Spinal cord (tissue), 10 donors: Measurements from ENCODE around the gene MORN5. TPM values are rescaled to one million over a fixed set of nuclear protein-coding genes. Genes with fewer than 3 reads are reported as not detected.

Experiments
- DNase-seq, 6 donors: peaks; one replicate each; pipeline versions ENCODE4 v3.0.0 to v3.0.0-alpha.2; 2013 to 2015; ENCODE audit warnings: low spot score in 6 of 6, low read depth in 4 of 6
- H3K27ac ChIP-seq: one replicate; pipeline ENCODE4 v1.5.1; 2013; ENCODE audit warnings: low read depth, low read length, control low read depth
- H3K27me3 ChIP-seq: one replicate; pipeline ENCODE4 v1.6.1; 2013; ENCODE audit warnings: low read length; ENCODE audit not compliant: control insufficient read depth, insufficient read depth
- H3K36me3 ChIP-seq: one replicate; pipeline ENCODE4 v1.6.1; 2013; ENCODE audit warnings: low read length; ENCODE audit not compliant: control insufficient read depth, insufficient read depth
- H3K4me1 ChIP-seq: one replicate; pipeline ENCODE4 v1.6.1; 2013; ENCODE audit warnings: low read length; ENCODE audit not compliant: control insufficient read depth, insufficient read depth
- H3K4me3 ChIP-seq: one replicate; pipeline ENCODE4 v1.5.1; 2013; ENCODE audit warnings: low read depth, low read length, control low read depth
- H3K9me3 ChIP-seq: one replicate; pipeline ENCODE4 v1.6.1; 2013; ENCODE audit warnings: low read length; ENCODE audit not compliant: control insufficient read depth, insufficient read depth
- WGBS: methylation state at CpG from one replicate; pipeline ENCODE4 v1.1.5; 2013; ENCODE audit warnings: missing lambda C conversion rate; ENCODE audit not compliant: insufficient coverage; 5-methylcytosine and 5-hydroxymethylcytosine counted together
- polyA plus RNA-seq, 2 donors: library from polyadenylated mRNA; unstranded; fragments of 120-200 nt; gene quantifications; one replicate each; pipeline ENCODE4 v1.2.1, GENCODE V29; 2013; ENCODE audit not compliant: insufficient read length in 2 of 2
- total RNA-seq, 2 donors: library from RNA; depleted of rRNA in 1 of 2; stranded (reverse); fragments of 120-200 nt in 1 of 2; fragments of >200 nt in 1 of 2; gene quantifications; one replicate each; pipeline versions ENCODE4 v1.2.3 to v1.2.4, GENCODE V29; 2013 to 2014
- donor health status: healthy.

Gene MORN5
- total and polyA plus RNA-seq, 4 donors: 5.8 to 18.7 (median 7.7) TPM

GRCh38 chr9:122217640-122218039 is 57.9 kb downstream of the MORN5 start:
- WGBS: 27% methylated on average over 3 of the region's 4 CpGs
- Histone ChIP-seq H3K36me3 (no peaks in the 10 kb centered on the region), H3K27me3 (peaks cover 97% of the 10 kb centered on the region), H3K27ac (no peak overlapping the region), H3K4me1 (peaks cover 46% of the 10 kb centered on the region), H3K4me3 (no peak overlapping the region), H3K9me3 (no peaks in the 10 kb centered on the region)
- DNase-seq: no peak

GRCh38 chr9:122218071-122218934 is 58.6 kb downstream of the MORN5 start:
- Histone ChIP-seq H3K36me3 (no peaks in the 10 kb centered on the region), H3K4me1 (peaks cover 45% of the 10 kb centered on the region), H3K4me3 (no peak overlapping the region), H3K27me3 (peaks cover 97% of the 10 kb centered on the region), H3K9me3 (no peaks in the 10 kb centered on the region), H3K27ac (no peak overlapping the region)
- no peak for DNase-seq
- WGBS: 18% methylated on average over 6 of the region's 11 CpGs

GRCh38 chr9:122218935-122219855 is 59.5 kb downstream of the MORN5 start:
- no peaks in the 10 kb centered on the region for H3K9me3 ChIP-seq
- peak in 1 of 6 donors; percentile 36 for DNase-seq
- H3K27ac ChIP-seq: no peak overlapping the region
- no peaks in the 10 kb centered on the region for H3K36me3 ChIP-seq
- peaks cover 39% of the 10 kb centered on the region for H3K4me1 ChIP-seq
- WGBS: under 1% methylated on average over 41 of the region's 59 CpGs
- no peak overlapping the region for H3K4me3 ChIP-seq
- H3K27me3 ChIP-seq: peaks cover 97% of the 10 kb centered on the region

- peak in 2 of 6 donors; percentile 47 to 65 for DNase-seq
- Histone ChIP-seq H3K27me3 (peaks cover 100% of the 10 kb centered on the region), H3K27ac (no peak overlapping the region), H3K36me3 (no peaks in the 10 kb centered on the region), H3K4me3 (no peak overlapping the region), H3K4me1 (peaks cover 35% of the 10 kb centered on the region), H3K9me3 (no peaks in the 10 kb centered on the region)
- 2% methylated on average over 57 of the region's 57 CpGs for WGBS
Measured at GRCh38 chr9:122219856-122220672, 60.4 kb downstream of the MORN5 start.

- H3K27me3 ChIP-seq: peaks cover 100% of the 10 kb centered on the region
- 9% methylated on average over 9 of the region's 18 CpGs for WGBS
- no peaks in the 10 kb centered on the region for H3K9me3 ChIP-seq
- no peak overlapping the region for H3K4me3 ChIP-seq
- peak in 2 of 6 donors; percentile 31 to 46 for DNase-seq
- no peak overlapping the region for H3K27ac ChIP-seq
- no peaks in the 10 kb centered on the region for H3K36me3 ChIP-seq
- H3K4me1 ChIP-seq: peaks cover 38% of the 10 kb centered on the region
Measured at GRCh38 chr9:122220673-122221182, 61.0 kb downstream of the MORN5 start.

GRCh38 chr9:122221183-122221811 is 61.6 kb downstream of the MORN5 start:
- no peak for DNase-seq
- H3K9me3 ChIP-seq: no peaks in the 10 kb centered on the region
- 0% methylated on average over 19 of the region's 27 CpGs for WGBS
- no peaks in the 10 kb centered on the region for H3K36me3 ChIP-seq
- no peak overlapping the region for H3K4me3 ChIP-seq
- peaks cover 100% of the 10 kb centered on the region for H3K27me3 ChIP-seq
- H3K27ac ChIP-seq: no peak overlapping the region
- peaks cover 44% of the 10 kb centered on the region for H3K4me1 ChIP-seq

GRCh38 chr9:122222791-122223190 is 63.1 kb downstream of the MORN5 start:
- Histone ChIP-seq H3K4me3 (no peak overlapping the region), H3K36me3 (no peaks in the 10 kb centered on the region), H3K4me1 (peaks cover 53% of the 10 kb centered on the region), H3K27ac (no peak overlapping the region), H3K27me3 (peaks cover 100% of the 10 kb centered on the region), H3K9me3 (no peaks in the 10 kb centered on the region)
- WGBS: 13% methylated on average over 3 of the region's 5 CpGs
- no peak for DNase-seq

GRCh38 chr9:122223435-122223834 is 63.7 kb downstream of the MORN5 start:
- Histone ChIP-seq H3K4me3 (no peak overlapping the region), H3K27ac (no peak overlapping the region), H3K9me3 (no peaks in the 10 kb centered on the region), H3K36me3 (no peaks in the 10 kb centered on the region), H3K4me1 (peaks cover 59% of the 10 kb centered on the region), H3K27me3 (peaks cover 99% of the 10 kb centered on the region)
- 65% methylated on average over 2 of the region's 5 CpGs for whole genome bisulfite sequencing
- DNase-seq: no peak
